ENCODE data around the gene METTL15. TPM values are rescaled to one million over a fixed set of nuclear protein-coding genes. Genes with fewer than 3 reads are reported as not detected.

The METTL15 gene
- total and polyA plus RNA-seq, 2 of the 8 experiments (the other 6 are each of a cell fraction or from before 2014, with no cell fraction given) = 5.4 to 10.5 TPM

GRCh38 chr11:28092786-28093185 lies 15.4 kb upstream of the METTL15 start (continued):
- no peak for TF ChIP-seq RBBP5 (IDR thresholded peaks at IDR 0.05; ENCODE audit: borderline replicate concordance, low read depth, low read length)
- TF ChIP-seq USF2 (IDR thresholded peaks at IDR 0.05; ENCODE audit: low read length) = no peak
- TF ChIP-seq MAFK (IDR thresholded peaks at IDR 0.05; ENCODE audit: low read depth, low read length) = no peak
- TF ChIP-seq NANOG (IDR thresholded peaks at IDR 0.05; ENCODE audit: insufficient read depth, low read depth, low read length, poor library complexity, severe bottlenecking) = no peak
- no peak for TF ChIP-seq MAX (IDR thresholded peaks at IDR 0.05)
- TF ChIP-seq SIRT6 (IDR thresholded peaks at IDR 0.05; ENCODE audit: low read length) = no peak
